ENCODE results near the gene MB. TPM values are rescaled to one million over a fixed set of nuclear protein-coding genes. Genes with fewer than 3 reads are reported as not detected.
A peak's percentile ranks its signal among the peaks of the same experiment; 100 is the strongest.

The MB gene
- total RNA-seq, 2 experiments from 2014 or later, result not detected

- Histone ChIP-seq H3K4me1 (ENCODE audit: insufficient read depth, low read length) (peaks cover 43% of the 10 kb centered on the region), H3K27ac (ENCODE audit: low read depth in 1 of 2, low read length in 2 of 2) (peak overlapping the region; percentile 82 to 98), H3K27me3 (ENCODE audit: control insufficient read depth in 1 of 2, insufficient read depth in 2 of 2, low read length in 2 of 2) (no peaks in the 10 kb centered on the region), H3K9me3 (ENCODE audit: control insufficient read depth in 1 of 2, insufficient read depth in 1 of 2, low read length in 2 of 2) (peaks cover 0 to 4% of the 10 kb centered on the region in 2 experiments), H3K36me3 (ENCODE audit: insufficient read depth, low read length) (peaks cover 10% of the 10 kb centered on the region), H3K4me3 (ENCODE audit: low read length) (peak overlapping the region; percentile 76)
- ChIA-PET CTCF (interaction anchor here (2.0 kb wide), 1 partner anchor 417 kb away, joined by 7 read pairs; no protein-coding TSS in a partner anchor), POLR2A (interaction anchor here (1.2 to 2.9 kb wide), 12 partner anchors 9 to 880 kb away, joined by 3 to 72 read pairs (median 6); partner anchors contain the start of genes APOL3, EIF3D and TOM1)
- no peak for ATAC-seq (ENCODE audit: poor library complexity)
- H3K9me3 Mint-ChIP-seq, result no peaks in the 10 kb centered on the region
- peak overlapping the region; percentile 98 for H3K27ac Mint-ChIP-seq
- peak overlapping the region; percentile 100 for H3K4me3 Mint-ChIP-seq
- no peak for TF ChIP-seq CTCF (IDR thresholded peaks at IDR 0.05)
- H3K27me3 Mint-ChIP-seq, result no peaks in the 10 kb centered on the region
- H3K4me1 Mint-ChIP-seq (ENCODE audit: low read depth), result peaks cover 55% of the 10 kb centered on the region
- peaks cover 49% of the 10 kb centered on the region for H3K36me3 Mint-ChIP-seq (ENCODE audit: low read depth)
- intact Hi-C loops (cut with DNase I, micrococcal nuclease), result loop anchor here in 1 of 2 experiments (5.0 kb wide), 1 partner anchor 48 kb away; no protein-coding TSS in a partner anchor
- no peak for DNase-seq
Observed at GRCh38 chr22:35649026-35649553, 32.0 kb upstream of the MB start.

- peaks cover 47% of the 10 kb centered on the region for H3K4me1 Mint-ChIP-seq (ENCODE audit: low read depth)
Observed at GRCh38 chr22:35648066-35649025, 31.2 kb upstream of the MB start, which contains the start of gene APOL6. Gene APOL6, plus strand, starts transcription at chr22:35648446. Its CDS starts 7,980 bp downstream, at chr22:35656426.

More at GRCh38 chr22:35648066-35649025, 31.2 kb upstream of the MB start, which contains the start of gene APOL6:
- Histone ChIP-seq H3K36me3 (ENCODE audit: insufficient read depth, low read length) (peaks cover 4% of the 10 kb centered on the region), H3K27ac (ENCODE audit: low read depth in 1 of 2, low read length in 2 of 2) (peak within 1 kb of the TSS; percentile 82 to 98), H3K27me3 (ENCODE audit: control insufficient read depth in 1 of 2, insufficient read depth in 2 of 2, low read length in 2 of 2) (no peaks in the 10 kb centered on the region), H3K9me3 (ENCODE audit: control insufficient read depth in 1 of 2, insufficient read depth in 1 of 2, low read length in 2 of 2) (peaks cover 0 to 4% of the 10 kb centered on the region in 2 experiments), H3K4me1 (ENCODE audit: insufficient read depth, low read length) (peaks cover 35% of the 10 kb centered on the region), H3K4me3 (ENCODE audit: low read length) (peak within 1 kb of the TSS; percentile 76)
- POLR2A ChIA-PET, result interaction anchor here (0.6 to 2.9 kb wide), 24 partner anchors 9 to 881 kb away, joined by 3 to 72 read pairs (median 4); partner anchors contain the start of genes APOL3, EIF3D and TOM1
- intact Hi-C loops (cut with DNase I, micrococcal nuclease), result loop anchor here in 1 of 2 experiments (1.0 to 5.0 kb wide), 2 partner anchors 12 to 49 kb away; no protein-coding TSS in a partner anchor
- CTCF ChIA-PET, result interaction anchor here (1.0 to 2.0 kb wide), 3 partner anchors 12 to 418 kb away, joined by 4 to 7 read pairs (median 7); no protein-coding TSS in a partner anchor
- Mint-ChIP-seq H3K36me3 (ENCODE audit: low read depth) (peaks cover 42% of the 10 kb centered on the region), H3K27me3 (no peaks in the 10 kb centered on the region), H3K27ac (peak within 1 kb of the TSS; percentile 98), H3K9me3 (no peaks in the 10 kb centered on the region), H3K4me3 (peak within 1 kb of the TSS; percentile 100)
- no peak for TF ChIP-seq CTCF (IDR thresholded peaks at IDR 0.05)
- DNase-seq (peak; percentile 24 to 92 (median 54)), ATAC-seq (ENCODE audit: poor library complexity) (peak; percentile 79)
